Stomach (tissue), 9 donors: ENCODE data around the gene TEAD1. TPM values are rescaled to one million over a fixed set of nuclear protein-coding genes. Genes with fewer than 3 reads are reported as not detected.

Experiments
- DNase-seq, 2 donors: peaks; one replicate each; pipeline versions ENCODE4 v3.0.0 to v3.0.0-alpha.2; 2013 to 2019
- H3K27ac ChIP-seq, 5 donors: fragments of 200-600 bp in 4 of 5; sonication (generic) in 4 of 5; one replicate each; pipeline ENCODE4 v1.5.1; 2013 to 2019; ENCODE audit warnings: mild to moderate bottlenecking in 1 of 5, moderate library complexity in 1 of 5
- H3K27me3 ChIP-seq, 3 donors: fragments of 200-600 bp; sonication (generic); one replicate each; pipeline ENCODE4 v1.5.1; 2017 to 2019; ENCODE audit warnings: mixed run types in 1 of 3
- H3K36me3 ChIP-seq, 4 donors: fragments of 200-600 bp; sonication (generic); 1 replicate in 3 of 4; 2 replicates in 1 of 4; pipeline ENCODE4 v1.5.1; 2016 to 2019
- H3K4me1 ChIP-seq, 4 donors: fragments of 200-600 bp; sonication (generic); one replicate each; pipeline ENCODE4 v1.5.1; 2016 to 2019
- H3K4me3 ChIP-seq, 4 donors: fragments of 200-600 bp; sonication (generic) in 3 of 4; one replicate each; pipeline ENCODE4 v1.5.1; 2016 to 2019; ENCODE audit warnings: mild to moderate bottlenecking in 1 of 4
- H3K9me3 ChIP-seq, 4 donors: fragments of 200-600 bp; sonication (generic); one replicate each; pipeline ENCODE4 v1.5.1; 2016 to 2019
- CTCF ChIP-seq, 7 experiments: fragments of 450-650 bp in 4 of 7; fragments of 200-600 bp in 3 of 7; sonication (generic) in 3 of 7; IDR thresholded peaks; one replicate each; pipeline ENCODE4 v1.5.1; 2016 to 2019; ENCODE audit warnings: antibody characterized with exemption in 7 of 7, control low read depth in 2 of 7, mild to moderate bottlenecking in 1 of 7
- EP300 ChIP-seq: sonication (generic); formaldehyde crosslinking; IDR thresholded peaks from one replicate; pipeline ENCODE4 v1.6.1; 2017; ENCODE audit warnings: antibody characterized with exemption
- POLR2A ChIP-seq, 4 donors: fragments of 450-650 bp; IDR thresholded peaks; one replicate each; pipeline ENCODE4 v1.6.1; 2016; ENCODE audit warnings: antibody characterized with exemption in 4 of 4, control low read depth in 2 of 4, mild to moderate bottlenecking in 1 of 4, moderate library complexity in 1 of 4
- POLR2AphosphoS5 ChIP-seq, 3 donors: sonication (generic); formaldehyde crosslinking; IDR thresholded peaks; one replicate each; pipeline ENCODE4 v1.6.1; 2016; ENCODE audit warnings: antibody characterized with exemption in 3 of 3
- WGBS, 5 donors: extraction: QIAGEN DNeasy Blood & Tissue Kit in 3 of 5; methylation state at CpG; one replicate each; pipeline versions ENCODE4 v1.1.5 to v1.1.7; 2013 to 2018; 5-methylcytosine and 5-hydroxymethylcytosine counted together
- intact Hi-C: fragments of 100-400 bp; cut with DNase I; formaldehyde crosslinking; loops from one replicate; pipeline ENCODE4 v1.15.1; 2023; ENCODE audit warnings: low total_unique reads
- polyA plus RNA-seq, 3 donors: library from polyadenylated mRNA; stranded (reverse); fragments of 200-250 nt; gene quantifications; one replicate each; pipeline ENCODE4 v1.2.3, GENCODE V29; 2013
- total RNA-seq, 5 donors: library from RNA; depleted of rRNA; stranded (reverse); fragments of >200 nt; gene quantifications; one replicate each; pipeline versions ENCODE4 v1.1.0 to v1.2.3, GENCODE V29; 2014 to 2016
- donor health status: healthy with polysubstance abuse.
- donor health status: Bipolar disorder and iron deficiency.
- donor health status: healthy.

TEAD1 gene
- total and polyA plus RNA-seq, 8 donors = 4.9 to 133 (median 65.2) TPM

DNA sequence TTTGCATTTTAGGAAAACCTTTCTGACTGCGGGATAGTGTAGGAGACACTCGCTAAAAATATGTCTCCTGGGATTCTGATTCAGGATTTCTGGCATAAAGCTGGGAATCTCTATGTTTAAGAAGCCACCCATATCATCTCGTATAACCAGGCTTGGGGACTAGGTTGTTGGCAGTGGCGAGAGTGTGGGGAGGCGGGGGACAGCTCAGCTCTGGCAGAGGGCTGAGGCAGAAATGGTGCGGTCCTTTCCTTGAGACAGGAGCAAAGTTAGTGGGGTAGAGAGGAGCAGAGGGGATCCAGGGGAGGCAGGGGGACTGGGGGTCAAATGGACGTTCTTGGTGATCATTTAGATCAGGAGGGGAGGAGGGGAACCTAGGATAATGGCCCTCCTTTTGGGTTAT is 74.3 kb downstream of the TEAD1 start:
- Histone ChIP-seq H3K4me1 (peaks cover 3 to 58% (median 22%) of the 10 kb centered on the region in 4 donors), H3K36me3 (no peaks in the 10 kb centered on the region), H3K27ac (no peak overlapping the region), H3K27me3 (no peaks in the 10 kb centered on the region), H3K9me3 (no peaks in the 10 kb centered on the region), H3K4me3 (no peak overlapping the region)
- TF ChIP-seq CTCF (IDR thresholded peaks at IDR 0.05) (no peak), POLR2AphosphoS5 (IDR thresholded peaks at IDR 0.05) (no peak), EP300 (no peak), POLR2A (IDR thresholded peaks at IDR 0.05) (no peak)
- intact Hi-C loops = no loop called here
- DNase-seq = no peak
- 87 to 94% (median 91%) methylated on average over 7 of the region's 7 CpGs for WGBS, 5 donors

DNA sequence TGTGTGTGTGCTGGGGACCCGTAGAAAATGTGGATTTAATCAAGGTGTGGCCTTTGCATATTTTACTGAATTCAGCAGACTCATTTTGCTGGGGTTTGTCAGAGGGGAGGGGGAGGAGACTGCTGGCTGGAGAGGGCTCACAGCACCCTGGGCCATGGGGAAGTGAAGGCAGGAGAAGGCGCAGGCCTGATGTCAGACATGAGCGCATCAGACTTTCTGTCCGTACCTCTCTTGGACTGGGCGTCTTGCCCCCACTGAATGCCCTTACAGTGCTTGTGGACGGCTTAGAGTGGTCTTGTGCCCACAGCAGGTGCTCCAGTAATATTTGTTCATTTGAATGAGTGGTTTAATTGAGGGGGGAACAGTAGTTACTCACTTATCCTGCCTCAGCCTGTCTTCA is 75.2 kb downstream of the TEAD1 start:
- no peaks in the 10 kb centered on the region for H3K27me3 ChIP-seq
- intact Hi-C loops = no loop called here
- TF ChIP-seq POLR2A (IDR thresholded peaks at IDR 0.05) (no peak), CTCF (IDR thresholded peaks at IDR 0.05) (no peak), EP300 (no peak), POLR2AphosphoS5 (IDR thresholded peaks at IDR 0.05) (no peak)
- no peak for DNase-seq
- H3K4me1 ChIP-seq = peaks cover 11 to 59% (median 29%) of the 10 kb centered on the region in 4 donors
- WGBS, 5 donors = 83 to 90% (median 88%) methylated on average over 6 of the region's 6 CpGs
- H3K27ac ChIP-seq = no peak overlapping the region
- no peak overlapping the region for H3K4me3 ChIP-seq
- H3K36me3 ChIP-seq = no peaks in the 10 kb centered on the region
- no peaks in the 10 kb centered on the region for H3K9me3 ChIP-seq

DNA sequence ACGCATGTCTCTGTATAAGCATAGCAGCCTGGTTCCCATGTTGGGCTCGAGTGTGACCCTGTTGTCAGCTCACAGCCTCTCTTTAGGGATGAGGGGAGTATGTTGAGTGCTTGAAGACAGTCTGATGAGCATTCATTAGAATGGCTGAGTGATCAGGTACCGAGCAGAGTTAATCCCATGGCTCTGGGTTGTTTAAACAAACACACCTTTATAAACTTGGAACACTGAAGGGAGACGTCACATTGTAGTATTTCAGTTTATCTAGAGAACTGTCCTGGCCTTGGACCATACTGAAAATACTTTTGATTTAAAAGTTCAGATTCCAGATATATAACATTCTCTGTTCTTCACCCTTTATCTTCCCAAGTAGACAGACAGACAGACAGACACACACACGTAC is 76.0 kb downstream of the TEAD1 start:
- H3K36me3 ChIP-seq = no peaks in the 10 kb centered on the region
- H3K27me3 ChIP-seq = no peaks in the 10 kb centered on the region
- TF ChIP-seq EP300 (no peak), POLR2AphosphoS5 (IDR thresholded peaks at IDR 0.05) (no peak), POLR2A (IDR thresholded peaks at IDR 0.05) (no peak), CTCF (IDR thresholded peaks at IDR 0.05) (no peak)
- H3K27ac ChIP-seq = no peak overlapping the region
- H3K4me3 ChIP-seq = no peak overlapping the region
- intact Hi-C loops = no loop called here
- WGBS, 5 donors = 59 to 73% (median 65%) methylated on average over 5 of the region's 5 CpGs
- H3K4me1 ChIP-seq = peaks cover 15 to 58% (median 32%) of the 10 kb centered on the region in 4 donors
- DNase-seq = no peak
- H3K9me3 ChIP-seq = no peaks in the 10 kb centered on the region

- Histone ChIP-seq H3K9me3 (no peaks in the 10 kb centered on the region), H3K27me3 (no peaks in the 10 kb centered on the region), H3K27ac (no peak overlapping the region), H3K36me3 (no peaks in the 10 kb centered on the region), H3K4me3 (no peak overlapping the region), H3K4me1 (peaks cover 15 to 45% (median 27%) of the 10 kb centered on the region in 4 donors)
- 95 to 98% (median 97%) methylated on average over 8 of the region's 8 CpGs for WGBS, 5 donors
- intact Hi-C loops = no loop called here
- no peak for DNase-seq
- no peak for TF ChIP-seq POLR2A (IDR thresholded peaks at IDR 0.05)
- TF ChIP-seq CTCF (IDR thresholded peaks at IDR 0.05) = peak in 1 of 7 experiments; percentile 11
Observed at GRCh38 chr11:12752868-12753524, 78.8 kb downstream of the TEAD1 start.
